GM23338 (cell line): ENCODE data around the gene SFT2D2.

Experiments used
- CREB1 ChIP-seq: fragments of 250-450 bp; sonication (Bioruptor Pico); IDR thresholded peaks from 2 replicates; pipeline ENCODE4 v1.5.0; 2020; ENCODE audit warnings: low read depth, mild to moderate bottlenecking, moderate library complexity
- CTCF ChIP-seq, 2 experiments: fragments of 200-600 bp in 1 of 2; sonication (generic) in 1 of 2; conservative IDR thresholded peaks; 2 replicates each; pipeline versions ENCODE4 v1.5.1 to v1.6.1; 2016 to 2017; ENCODE audit warnings: antibody characterized with exemption in 2 of 2, low read depth in 2 of 2, mild to moderate bottlenecking in 2 of 2, moderate library complexity in 1 of 2
- ETS1 ChIP-seq: IDR thresholded peaks from 2 replicates; pipeline ENCODE4 v1.6.1; 2016; ENCODE audit warnings: antibody characterized with exemption
- EZH2 ChIP-seq: fragments of 200-600 bp; sonication (generic); IDR thresholded peaks from one replicate; pipeline ENCODE4 v1.8.0; 2017; ENCODE audit warnings: antibody characterized with exemption, mild to moderate bottlenecking, low read depth; ENCODE audit not compliant: unreplicated experiment
- EZH2phosphoT487 ChIP-seq: fragments of 200-600 bp; sonication (generic); IDR thresholded peaks from one replicate; pipeline ENCODE4 v1.8.1; 2018; ENCODE audit warnings: antibody characterized with exemption; ENCODE audit not compliant: unreplicated experiment
- JUNB ChIP-seq: IDR thresholded peaks from one replicate; pipeline ENCODE4 v1.6.1; 2016; ENCODE audit warnings: antibody characterized with exemption; ENCODE audit not compliant: unreplicated experiment
- NANOG ChIP-seq: IDR thresholded peaks from 2 replicates; pipeline ENCODE4 v1.6.1; 2016; ENCODE audit warnings: antibody characterized with exemption, borderline replicate concordance
- POLR2AphosphoS5 ChIP-seq: IDR thresholded peaks from 2 replicates; pipeline ENCODE4 v1.6.1; 2016; ENCODE audit warnings: antibody characterized with exemption, low read depth
- REST ChIP-seq: IDR thresholded peaks from one replicate; pipeline ENCODE4 v1.6.1; 2018; ENCODE audit warnings: antibody characterized with exemption; ENCODE audit not compliant: unreplicated experiment
- STAT1 ChIP-seq: IDR thresholded peaks from one replicate; pipeline ENCODE4 v1.6.1; 2016; ENCODE audit warnings: antibody characterized with exemption; ENCODE audit not compliant: unreplicated experiment

GRCh38 chr1:168243636-168244212 lies 17.9 kb downstream of the SFT2D2 start:
- TF ChIP-seq EZH2 (no peak), REST (no peak), CTCF (conservative IDR thresholded peaks at IDR 0.05; ENCODE audit: low read depth in 2 of 2) (no peak), NANOG (no peak), POLR2AphosphoS5 (no peak), ETS1 (no peak), EZH2phosphoT487 (no peak), CREB1 (CRISPR knock-in tag) (no peak), JUNB (no peak), STAT1 (no peak)
